Tibial artery (tissue), 4 donors: ENCODE data around the gene MAP1LC3B.

Source experiments
- DNase-seq, 2 donors: peaks; one replicate each; pipeline ENCODE4 v3.0.0-alpha.2; 2019
- H3K27ac ChIP-seq, 2 donors: fragments of 200-600 bp; sonication (generic) in 1 of 2; 1 replicate in 1 of 2; 2 replicates in 1 of 2; pipeline ENCODE4 v1.5.1; 2018 to 2019; ENCODE audit warnings: mild to moderate bottlenecking in 1 of 2
- H3K27me3 ChIP-seq, 2 donors: fragments of 200-600 bp; sonication (generic) in 1 of 2; one replicate each; pipeline versions ENCODE4 v1.5.1 to v1.6.0; 2016 to 2019
- H3K36me3 ChIP-seq, 3 donors: fragments of 200-600 bp; sonication (generic) in 2 of 3; one replicate each; pipeline ENCODE4 v1.5.1; 2016 to 2019; ENCODE audit warnings: mild to moderate bottlenecking in 2 of 3
- H3K4me1 ChIP-seq, 4 donors: fragments of 200-600 bp; sonication (generic) in 2 of 4; 1 replicate in 3 of 4; 2 replicates in 1 of 4; pipeline ENCODE4 v1.5.1; 2016 to 2019
- H3K4me3 ChIP-seq, 2 donors: fragments of 200-600 bp; sonication (generic) in 1 of 2; 1 replicate in 1 of 2; 2 replicates in 1 of 2; pipeline ENCODE4 v1.5.1; 2018 to 2019; ENCODE audit warnings: mild to moderate bottlenecking in 2 of 2
- H3K9me3 ChIP-seq, 3 donors: fragments of 200-600 bp; sonication (generic) in 1 of 3; one replicate each; pipeline ENCODE4 v1.5.1; 2016 to 2019
- CTCF ChIP-seq, 2 experiments: fragments of 200-600 bp in 1 of 2; fragments of 450-650 bp in 1 of 2; IDR thresholded peaks; one replicate each; pipeline ENCODE4 v1.5.1; 2017 to 2019; ENCODE audit warnings: antibody characterized with exemption in 2 of 2, mild to moderate bottlenecking in 1 of 2, moderate library complexity in 1 of 2
- intact Hi-C: fragments of 100-400 bp; cut with DNase I; formaldehyde crosslinking; loops from one replicate; pipeline ENCODE4 v1.15.0; 2023; ENCODE audit warnings: low total_unique reads

The MAP1LC3B gene

GRCh38 chr16:87418644-87419043 is 26.5 kb downstream of the MAP1LC3B start:
- no peaks in the 10 kb centered on the region for H3K9me3 ChIP-seq
- no peaks in the 10 kb centered on the region for H3K4me1 ChIP-seq
- H3K27ac ChIP-seq = no peak overlapping the region
- H3K36me3 ChIP-seq = peaks cover 48 to 99% (median 87%) of the 10 kb centered on the region in 3 donors
- H3K4me3 ChIP-seq = no peak overlapping the region
- H3K27me3 ChIP-seq = no peaks in the 10 kb centered on the region
- intact Hi-C loops = loop anchor here (5.0 kb wide), 1 partner anchor 219 kb away; no protein-coding TSS in a partner anchor
- TF ChIP-seq CTCF (IDR thresholded peaks at IDR 0.05) = no peak
- no peak for DNase-seq

GRCh38 chr16:87420026-87421002 is 28.2 kb downstream of the MAP1LC3B start:
- no peaks in the 10 kb centered on the region for H3K4me1 ChIP-seq
- no peak for TF ChIP-seq CTCF (IDR thresholded peaks at IDR 0.05)
- no peak overlapping the region for H3K4me3 ChIP-seq
- intact Hi-C loops = no loop called here
- H3K9me3 ChIP-seq = no peaks in the 10 kb centered on the region
- peaks cover 32 to 93% (median 71%) of the 10 kb centered on the region in 3 donors for H3K36me3 ChIP-seq
- H3K27me3 ChIP-seq = no peaks in the 10 kb centered on the region
- H3K27ac ChIP-seq = no peak overlapping the region
- no peak for DNase-seq

- no peak for DNase-seq
- TF ChIP-seq CTCF (IDR thresholded peaks at IDR 0.05) = no peak
- Histone ChIP-seq H3K9me3 (no peaks in the 10 kb centered on the region), H3K27me3 (no peaks in the 10 kb centered on the region), H3K4me1 (no peaks in the 10 kb centered on the region), H3K27ac (no peak overlapping the region), H3K36me3 (peaks cover 28 to 84% (median 62%) of the 10 kb centered on the region in 3 donors), H3K4me3 (no peak overlapping the region)
- intact Hi-C loops = no loop called here
Observed at GRCh38 chr16:87421003-87421912, 29.1 kb downstream of the MAP1LC3B start.

GRCh38 chr16:87422106-87422505 is 30.0 kb downstream of the MAP1LC3B start:
- no peak for DNase-seq
- Histone ChIP-seq H3K9me3 (no peaks in the 10 kb centered on the region), H3K27ac (no peak overlapping the region), H3K4me1 (no peaks in the 10 kb centered on the region), H3K36me3 (peaks cover 25 to 75% (median 55%) of the 10 kb centered on the region in 3 donors), H3K27me3 (no peaks in the 10 kb centered on the region), H3K4me3 (no peak overlapping the region)
- TF ChIP-seq CTCF (IDR thresholded peaks at IDR 0.05) = no peak
- intact Hi-C loops = no loop called here

GRCh38 chr16:87423429-87423828 is 31.3 kb downstream of the MAP1LC3B start:
- Histone ChIP-seq H3K27ac (no peak overlapping the region), H3K36me3 (peaks cover 17 to 66% (median 42%) of the 10 kb centered on the region in 3 donors), H3K27me3 (no peaks in the 10 kb centered on the region), H3K4me3 (no peak overlapping the region), H3K4me1 (no peaks in the 10 kb centered on the region), H3K9me3 (no peaks in the 10 kb centered on the region)
- intact Hi-C loops = no loop called here
- no peak for DNase-seq
- TF ChIP-seq CTCF (IDR thresholded peaks at IDR 0.05) = no peak
